Fibroblast of skin of back (primary cell): ENCODE results near the gene TPSB2.
"Not testable (repeated sequence)": the region's sequence is repeated elsewhere in the genome, so short reads cannot be mapped to it uniquely, and the experiment has no call there.

Experiments
- DNase-seq: peaks from one replicate; pipeline ENCODE4 v3.0.0-alpha.2; 2013

Gene TPSB2

DNA sequence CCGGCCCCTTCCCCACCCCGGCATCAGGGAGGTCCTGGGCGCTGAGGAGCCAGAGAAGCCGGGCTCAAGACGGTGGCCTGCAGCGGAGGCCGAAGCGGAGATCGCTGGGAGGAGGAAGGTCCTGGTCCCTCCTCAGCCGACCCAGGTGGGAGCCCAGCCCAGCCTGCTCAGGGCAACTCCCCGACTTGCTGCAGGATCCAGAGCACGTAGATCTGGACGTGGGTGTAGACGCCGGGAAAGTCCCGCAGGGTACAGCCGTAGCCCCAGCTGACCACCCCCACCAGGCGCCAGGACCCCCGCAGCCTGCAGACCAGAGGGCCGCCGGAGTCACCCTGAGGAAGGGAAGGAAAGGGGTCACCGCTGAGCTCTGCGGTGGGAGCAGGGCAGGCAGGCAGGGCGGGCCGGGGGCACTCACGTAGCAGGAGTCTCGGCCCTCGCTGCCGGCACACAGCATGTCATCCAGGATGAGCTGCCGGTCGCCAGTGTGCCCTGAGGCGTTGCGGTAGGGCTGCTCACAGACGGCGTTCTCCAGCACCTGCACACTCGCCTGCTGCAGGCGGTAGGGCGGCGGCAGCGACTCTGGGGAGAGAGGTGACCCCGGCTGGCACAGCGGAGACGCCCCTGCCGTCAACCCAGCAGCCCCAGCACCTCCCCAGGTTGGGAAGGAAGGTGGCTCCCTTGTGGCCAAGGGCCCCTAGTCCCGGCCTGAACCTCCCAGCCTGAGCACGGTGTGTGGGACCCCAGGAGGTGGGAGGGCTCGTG is 31.3 kb upstream of the TPSB2 start:
- DNase-seq = no peak

DNA sequence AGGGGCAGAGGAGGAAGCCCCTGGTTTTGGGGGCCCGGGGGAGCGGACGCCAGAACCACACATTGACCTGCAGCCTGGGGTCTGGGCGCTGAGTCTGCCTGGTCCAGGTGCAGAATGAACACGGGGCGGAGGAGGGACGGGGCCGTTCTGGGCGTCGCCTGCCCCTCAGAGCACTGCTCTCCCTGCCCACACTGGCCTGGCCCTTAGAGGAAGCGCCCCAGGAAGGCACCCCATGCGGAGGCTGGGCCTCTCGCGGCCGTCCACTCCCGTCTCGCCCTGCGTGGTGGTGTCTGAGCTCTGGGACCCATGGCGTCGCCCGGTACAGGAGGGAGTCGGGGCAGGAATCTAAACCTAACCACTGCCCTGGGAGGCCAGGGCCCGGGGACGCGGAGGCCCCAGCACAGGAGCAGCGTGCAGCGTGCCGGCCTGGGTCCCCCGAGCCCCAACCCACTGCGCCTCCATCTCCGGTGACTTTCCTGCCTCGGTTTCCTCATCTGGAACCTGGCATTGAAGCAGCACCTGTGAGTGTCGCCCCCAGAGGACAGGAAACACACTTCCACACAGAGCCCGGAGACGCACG is 30.2 kb upstream of the TPSB2 start:
- no peak for DNase-seq

DNA sequence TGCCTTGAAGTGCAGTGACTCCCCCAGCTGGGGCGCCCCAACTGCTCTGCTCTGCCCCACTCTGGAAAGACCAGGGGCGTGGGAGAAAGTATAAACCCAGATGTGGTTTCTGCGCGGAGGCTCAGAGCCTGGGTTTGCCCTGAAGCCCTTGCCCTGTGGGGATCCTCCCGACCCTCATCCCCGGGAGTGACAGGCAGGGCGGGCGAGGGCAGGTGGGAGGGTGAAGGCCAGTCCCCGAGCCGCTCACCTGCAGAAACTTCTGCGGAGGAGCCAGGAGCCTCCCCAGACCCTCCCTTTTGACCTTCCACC is 29.7 kb upstream of the TPSB2 start:
- DNase-seq = no peak

DNA sequence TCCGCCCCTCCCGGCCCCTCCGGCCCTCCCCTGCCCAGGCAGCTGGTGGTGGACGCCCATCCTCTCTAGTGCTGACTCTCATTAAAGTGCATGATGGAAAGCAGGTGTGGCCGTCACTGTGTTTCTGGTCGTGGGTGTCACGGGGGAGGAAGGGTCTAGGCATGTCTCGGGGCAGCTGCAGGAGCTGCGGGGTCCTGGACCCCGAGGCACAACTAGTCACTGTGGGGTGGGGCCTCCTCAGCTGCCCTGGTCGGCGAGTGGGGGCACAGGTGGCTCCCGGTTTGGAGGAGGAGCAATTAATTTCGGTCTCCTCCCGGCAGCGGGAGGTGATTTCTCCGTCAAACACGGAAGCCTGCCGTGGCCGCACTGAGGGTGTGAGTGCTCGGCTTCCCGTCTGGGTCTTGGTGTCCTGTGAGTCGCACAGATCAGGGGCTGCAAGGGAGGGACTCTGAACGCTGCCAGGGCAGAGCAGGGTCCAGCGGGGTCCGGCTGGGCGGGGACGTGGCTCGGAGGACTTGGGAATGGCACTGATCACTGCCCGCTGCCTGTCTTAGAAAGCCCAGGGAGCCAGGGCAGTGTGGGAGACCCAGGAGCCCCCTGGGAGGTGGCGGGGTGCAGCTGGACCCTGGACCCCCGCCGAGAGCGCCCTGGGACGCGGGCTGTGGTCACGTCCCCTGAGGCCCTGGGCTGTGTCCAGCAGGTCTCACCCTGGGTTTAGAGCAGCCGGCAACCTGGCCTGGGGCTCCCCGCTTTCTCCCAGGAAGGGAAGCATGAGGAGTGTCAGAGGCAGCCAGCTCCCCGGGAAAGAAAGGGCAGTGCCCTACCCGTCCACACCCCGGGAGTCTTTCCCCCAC is 29.1 kb upstream of the TPSB2 start:
- no peak for DNase-seq

DNA sequence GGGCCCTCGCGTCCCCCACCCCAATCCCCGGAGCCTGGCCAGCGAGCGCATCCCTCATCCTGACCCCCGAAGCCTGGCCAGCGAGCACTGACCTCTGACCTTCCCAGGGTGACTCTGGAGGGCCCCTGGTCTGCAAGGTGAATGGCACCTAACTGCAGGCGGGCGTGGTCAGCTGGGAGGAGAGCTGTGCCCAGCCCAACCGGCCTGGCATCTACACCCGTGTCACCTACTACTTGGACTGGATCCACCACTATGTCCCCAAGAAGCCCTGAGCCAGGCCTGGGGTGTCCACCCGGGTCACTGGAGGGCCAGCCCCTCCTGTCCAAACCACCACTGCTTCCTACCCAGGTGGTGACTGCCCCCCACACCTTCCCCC is 28.2 kb upstream of the TPSB2 start:
- DNase-seq = no peak

DNA sequence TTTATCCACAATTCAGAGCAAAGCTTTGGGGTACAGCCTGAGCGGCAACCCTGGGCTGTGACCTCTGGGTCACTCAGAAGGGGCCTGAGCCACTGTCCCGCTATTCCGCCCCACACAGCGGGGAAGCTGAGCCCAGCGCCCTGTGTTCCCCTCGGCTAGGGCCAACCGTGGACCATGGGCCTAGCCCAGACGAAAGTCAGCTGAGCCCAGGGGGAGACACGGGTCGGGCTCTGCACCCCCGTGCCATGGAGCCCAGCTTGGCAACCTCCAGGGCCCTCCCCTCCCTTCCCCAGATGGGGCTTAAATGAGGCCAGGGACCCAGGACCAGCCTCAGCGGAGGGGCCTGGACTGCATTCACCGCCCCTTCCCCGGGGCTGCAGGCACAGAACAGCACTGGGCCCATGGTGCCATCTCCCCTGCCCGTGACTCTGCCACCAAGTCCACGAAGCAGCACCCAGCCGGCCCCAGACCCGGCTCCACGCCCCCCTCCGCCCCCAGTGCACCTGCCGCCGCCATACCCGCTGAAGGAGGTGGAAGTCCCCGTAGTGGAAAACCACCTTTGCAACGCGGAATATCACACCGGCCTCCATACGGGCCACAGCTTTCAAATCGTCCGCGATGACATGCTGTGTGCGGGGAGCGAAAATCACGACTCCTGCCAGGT is 27.7 kb upstream of the TPSB2 start:
- DNase-seq = no peak

DNA sequence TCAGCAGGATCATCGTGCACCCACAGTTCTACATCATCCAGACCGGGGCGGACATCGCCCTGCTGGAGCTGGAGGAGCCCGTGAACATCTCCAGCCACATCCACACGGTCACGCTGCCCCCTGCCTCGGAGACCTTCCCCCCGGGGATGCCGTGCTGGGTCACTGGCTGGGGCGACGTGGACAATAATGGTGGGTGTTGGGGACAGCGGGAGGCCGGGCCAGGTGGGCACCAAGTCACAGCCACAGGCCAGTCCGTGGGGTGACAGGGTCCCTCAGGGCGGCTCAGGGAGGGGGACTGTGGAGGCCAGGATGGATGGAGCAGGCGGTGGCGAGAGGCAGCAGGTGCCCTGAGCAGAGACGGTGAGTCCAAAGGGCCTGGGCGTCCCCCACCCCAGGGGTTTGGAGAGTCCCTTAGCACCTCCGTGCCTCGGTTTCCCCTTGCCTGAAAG is 26.9 kb upstream of the TPSB2 start:
- DNase-seq = no peak

DNA sequence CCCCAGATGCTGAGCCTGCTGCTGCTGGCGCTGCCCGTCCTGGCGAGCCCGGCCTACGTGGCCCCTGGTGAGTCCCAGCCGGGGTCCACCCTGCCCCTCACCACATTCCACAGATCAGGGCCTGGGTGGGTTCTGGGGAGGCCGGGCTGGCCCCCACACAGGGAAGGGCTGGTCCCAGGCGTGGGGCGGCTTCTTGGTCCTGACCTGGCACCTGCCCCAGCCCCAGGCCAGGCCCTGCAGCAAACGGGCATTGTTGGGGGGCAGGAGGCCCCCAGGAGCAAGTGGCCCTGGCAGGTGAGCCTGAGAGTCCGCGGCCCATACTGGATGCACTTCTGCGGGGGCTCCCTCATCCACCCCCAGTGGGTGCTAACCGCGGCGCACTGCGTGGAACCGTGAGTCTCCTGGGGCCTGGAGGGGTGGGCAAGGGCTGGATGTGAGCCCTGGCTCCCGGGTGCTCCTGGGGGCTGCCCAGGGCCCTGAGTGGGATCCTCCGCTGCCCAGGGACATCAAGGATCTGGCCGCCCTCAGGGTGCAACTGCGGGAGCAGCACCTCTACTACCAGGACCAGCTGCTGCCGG is 26.4 kb upstream of the TPSB2 start:
- not testable (repeated sequence) for DNase-seq

DNA sequence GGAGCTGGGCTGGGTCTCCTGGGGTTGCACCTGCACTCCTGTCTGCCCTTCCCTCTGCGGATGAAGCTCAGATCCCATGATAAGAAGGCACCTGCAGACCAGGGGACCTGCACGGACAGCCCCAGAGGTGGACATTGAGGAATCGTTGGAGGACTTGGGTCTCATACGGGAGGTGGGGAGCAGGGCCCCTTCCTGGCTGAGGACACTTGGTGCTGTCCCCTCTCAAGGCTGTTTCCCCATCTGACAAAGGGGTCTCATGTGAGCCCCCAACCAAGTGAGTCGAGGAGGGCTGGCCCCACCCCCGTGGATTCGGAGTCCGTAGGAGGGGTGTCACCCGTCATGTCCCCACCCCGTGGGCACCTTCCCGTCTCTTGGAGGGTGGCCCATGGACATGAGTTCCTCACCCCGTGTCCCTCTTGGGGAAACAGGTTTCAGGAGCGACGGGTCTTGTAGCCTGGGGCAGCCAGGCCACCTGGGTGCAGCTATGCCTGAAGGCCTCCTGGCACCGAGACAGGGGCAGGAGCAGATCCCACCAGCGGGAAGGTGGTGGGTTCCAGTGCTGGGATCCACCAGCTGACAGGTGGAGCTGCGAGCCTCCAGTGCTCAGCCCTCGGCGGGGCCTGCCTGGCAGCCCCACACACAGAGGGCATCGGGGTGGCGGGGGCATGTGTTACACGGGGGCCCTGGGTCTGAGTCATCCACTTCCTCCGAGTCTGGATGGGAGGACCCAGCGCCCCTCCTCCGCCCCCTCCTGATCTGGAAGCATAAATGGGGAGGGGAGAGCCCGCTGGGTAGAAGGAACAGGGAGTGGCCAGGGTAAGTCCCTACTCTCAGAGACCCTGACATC is 25.5 kb upstream of the TPSB2 start, which contains the start of gene TPSD1:
Gene TPSD1, plus strand, starts transcription at position 794 of the 847 bp plus-strand sequence. CDS start 212 bp downstream, outside the sequence.
- DNase-seq = not testable (repeated sequence)

DNA sequence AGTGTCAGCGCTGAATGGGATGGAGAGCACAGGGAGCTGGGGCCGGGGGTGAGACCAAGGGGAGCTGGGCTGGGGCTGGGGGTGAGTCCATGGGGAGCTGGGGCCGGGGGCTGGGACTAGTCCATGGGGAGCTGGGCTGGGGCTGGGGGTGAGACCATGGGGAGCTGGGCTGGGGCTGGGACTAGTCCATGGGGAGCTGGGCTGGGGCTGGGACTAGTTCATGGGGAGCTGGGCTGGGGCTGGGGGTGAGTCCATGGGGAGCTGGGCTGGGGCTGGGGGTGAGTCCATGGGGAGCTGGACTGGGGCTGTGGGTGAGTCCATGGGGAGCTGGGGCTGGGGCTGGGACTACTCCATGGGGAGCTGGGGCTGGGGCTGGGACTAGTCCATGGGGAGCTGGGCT is 24.8 kb upstream of the TPSB2 start:
- not testable (repeated sequence) for DNase-seq

DNA sequence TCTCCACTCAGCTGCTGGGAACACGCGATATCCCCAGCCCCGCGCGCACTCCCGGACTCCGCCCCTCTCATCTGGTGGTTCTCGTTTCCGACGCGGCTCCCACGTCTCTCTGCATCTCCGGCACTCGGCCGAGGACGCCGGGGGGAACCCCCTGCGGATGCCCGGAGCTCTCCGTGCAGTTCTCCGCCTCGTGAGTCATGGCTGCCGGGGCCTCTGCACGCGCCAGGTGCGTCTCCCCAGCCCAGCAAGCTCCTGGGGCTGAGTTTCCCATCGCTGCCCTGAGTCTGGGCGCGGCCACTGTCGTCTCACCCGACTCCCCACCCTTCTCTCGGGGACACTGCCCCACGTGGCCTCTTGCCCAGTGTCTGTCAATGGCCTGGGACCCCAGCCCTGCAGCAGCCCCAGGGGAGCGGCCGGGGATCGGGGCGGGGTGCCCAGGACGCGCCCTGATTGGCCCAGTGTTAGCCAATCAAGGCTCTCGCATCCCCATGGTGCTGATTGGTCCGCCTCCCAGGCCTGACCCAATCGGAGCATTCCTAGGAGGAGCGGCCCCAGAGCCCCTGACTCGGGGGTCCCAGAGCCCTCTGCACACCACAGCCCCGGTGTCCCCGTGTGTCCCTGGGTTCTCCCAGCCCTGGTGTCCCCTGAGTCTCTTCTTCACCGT is 23.8 kb upstream of the TPSB2 start:
- not testable (repeated sequence) for DNase-seq

DNA sequence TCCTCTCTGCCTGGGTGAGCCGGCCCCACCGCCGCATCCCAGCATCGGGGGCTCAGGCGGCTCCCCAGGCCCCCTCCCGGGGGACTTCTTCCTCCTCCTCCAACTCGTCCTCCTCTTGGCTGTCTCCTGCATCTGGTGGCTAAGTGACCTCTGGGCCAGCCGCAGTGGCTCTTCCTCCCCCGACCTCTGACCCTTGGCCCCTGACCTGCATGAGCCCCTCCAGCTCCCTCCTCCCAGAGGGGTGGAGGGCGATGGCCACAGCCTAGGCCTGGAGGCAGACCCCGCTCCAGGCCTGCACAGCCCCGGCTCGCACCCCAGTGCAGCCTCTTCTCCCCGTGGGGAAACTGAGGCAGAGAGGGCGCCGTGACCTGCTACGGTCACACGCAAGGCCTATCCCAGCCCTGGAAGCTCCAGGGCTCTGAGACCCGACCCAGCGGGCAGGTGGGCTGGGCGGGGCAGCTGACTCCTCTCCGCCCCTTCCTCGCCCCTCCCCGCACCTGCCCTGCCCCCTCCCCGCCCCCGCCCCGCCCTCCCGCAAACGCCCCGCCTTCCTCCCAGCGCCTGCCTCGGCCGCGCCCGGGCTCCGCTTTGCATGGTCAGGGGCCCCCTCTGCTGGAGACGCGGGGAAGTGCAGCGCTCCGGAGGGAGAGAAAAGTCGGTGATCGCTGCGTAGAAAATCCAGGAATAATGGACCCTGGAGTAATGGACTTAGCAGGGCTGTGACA is 19.2 kb upstream of the TPSB2 start:
- DNase-seq = not testable (repeated sequence)

DNA sequence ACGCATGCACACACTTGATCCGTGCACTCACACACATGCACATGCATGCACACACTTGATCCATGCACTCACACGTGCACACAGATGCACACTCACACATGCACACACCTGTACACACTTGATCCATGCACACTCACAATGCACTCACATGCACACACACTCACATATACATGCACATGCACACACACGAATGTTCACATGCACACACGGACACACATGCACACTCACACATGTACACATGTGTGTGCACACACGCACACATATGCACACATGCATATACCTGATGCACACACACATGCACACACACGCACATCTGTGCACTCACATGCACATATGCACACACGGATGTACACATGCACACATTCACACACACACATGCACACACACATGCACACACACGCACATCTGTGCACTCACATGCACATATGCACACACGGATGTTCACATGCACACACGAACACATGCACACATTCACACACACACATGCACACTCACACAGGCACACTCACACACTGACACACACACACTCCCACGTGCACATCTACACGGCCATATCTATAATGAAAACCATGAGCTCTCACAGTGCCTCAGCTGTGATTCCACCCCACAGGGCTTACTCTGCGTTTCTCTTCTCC is 18.0 kb upstream of the TPSB2 start:
- DNase-seq = not testable (repeated sequence)

DNA sequence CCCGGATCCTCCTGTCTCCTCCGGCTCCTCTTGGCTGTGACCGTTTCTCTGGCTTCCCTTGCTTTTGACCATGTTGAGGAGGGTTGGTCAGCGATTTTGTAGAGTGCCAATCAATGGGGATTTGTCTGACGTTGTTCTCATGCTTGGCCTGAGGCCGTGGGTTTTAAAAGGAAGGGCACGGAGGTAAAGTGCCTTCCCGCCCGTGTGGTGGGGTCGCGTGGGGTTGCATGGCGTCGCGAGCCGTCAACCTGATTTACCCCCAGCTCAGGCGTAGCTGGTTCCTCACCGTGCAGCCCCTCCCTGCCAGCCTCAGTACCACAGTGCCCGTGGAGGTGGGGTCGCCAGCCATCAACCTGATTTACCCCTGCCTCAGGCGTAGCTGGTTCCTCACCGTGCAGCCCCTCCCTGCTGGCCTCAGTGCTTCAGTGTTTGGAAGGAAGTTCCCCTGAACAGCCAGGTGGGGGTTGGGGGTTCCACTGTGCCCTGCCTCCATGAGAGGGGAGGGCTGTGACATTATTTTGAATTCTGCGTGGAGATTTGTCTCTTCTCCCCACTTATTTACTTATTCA is 15.6 kb upstream of the TPSB2 start:
- DNase-seq = no peak

DNA sequence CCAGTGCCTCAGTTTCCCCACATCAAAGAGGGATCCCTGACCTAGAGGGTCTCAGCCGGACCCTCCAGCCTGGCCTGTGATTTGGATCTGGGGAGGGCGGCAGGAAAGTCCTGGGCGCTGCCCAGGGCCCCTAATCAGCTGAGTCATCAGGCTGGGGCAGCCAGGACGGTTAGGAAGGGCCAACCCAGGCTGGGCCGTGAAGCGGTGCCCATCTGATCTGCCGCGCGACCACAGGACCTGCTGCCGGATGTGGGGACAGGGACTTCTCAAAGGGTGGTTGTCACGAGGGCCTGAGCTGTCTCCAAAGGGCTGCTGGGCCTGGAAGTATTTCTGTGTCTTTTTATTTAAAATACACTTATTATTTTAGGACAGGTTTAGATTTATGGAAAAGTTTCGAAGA is 14.9 kb upstream of the TPSB2 start:
- DNase-seq = no peak

DNA sequence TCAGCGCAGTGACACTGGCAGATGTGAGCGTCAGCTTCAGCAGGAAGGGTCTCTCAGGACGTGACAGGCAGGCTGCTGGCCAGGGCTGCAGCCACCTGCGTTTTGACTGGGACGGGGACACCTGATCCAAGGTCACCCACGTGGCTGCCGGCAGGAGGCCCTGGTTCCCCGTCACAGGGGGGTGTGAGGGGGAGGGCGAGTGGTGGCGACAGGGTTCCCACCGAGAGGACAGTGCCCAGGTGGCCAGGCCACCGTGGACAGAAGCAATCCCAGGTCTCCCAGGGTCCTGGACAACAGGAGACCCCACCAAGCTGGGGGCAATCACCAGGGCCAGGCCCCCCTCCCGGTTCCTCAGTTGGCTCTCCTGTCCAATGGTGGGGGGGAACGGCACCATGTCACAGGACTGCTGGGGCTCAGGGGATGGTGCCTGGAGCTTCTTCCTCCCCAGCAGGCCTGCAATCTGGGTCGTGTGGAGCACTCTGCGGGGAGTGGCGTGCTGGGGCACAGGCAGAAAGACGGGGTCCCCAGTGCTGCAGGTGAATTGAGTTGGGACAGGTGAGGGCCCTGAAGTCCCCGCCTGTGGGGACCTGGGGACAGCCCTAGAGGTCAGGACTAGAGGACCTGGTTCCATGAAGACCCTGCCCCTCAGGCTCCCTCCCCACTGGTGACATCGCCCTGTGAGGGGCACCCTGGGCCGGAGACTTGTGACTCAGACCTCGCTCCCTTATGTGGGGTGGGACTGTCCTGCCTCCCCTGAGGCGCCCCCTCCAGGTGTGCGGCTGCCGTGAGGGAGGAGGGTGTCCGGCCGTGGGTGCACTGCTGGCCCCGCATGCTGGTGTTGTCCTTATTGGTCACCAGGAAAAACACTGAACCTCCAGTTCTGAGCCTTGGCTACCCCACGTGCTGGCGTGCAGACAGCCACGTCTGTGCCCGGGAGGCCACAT is 14.2 kb upstream of the TPSB2 start:
- not testable (repeated sequence) for DNase-seq

DNA sequence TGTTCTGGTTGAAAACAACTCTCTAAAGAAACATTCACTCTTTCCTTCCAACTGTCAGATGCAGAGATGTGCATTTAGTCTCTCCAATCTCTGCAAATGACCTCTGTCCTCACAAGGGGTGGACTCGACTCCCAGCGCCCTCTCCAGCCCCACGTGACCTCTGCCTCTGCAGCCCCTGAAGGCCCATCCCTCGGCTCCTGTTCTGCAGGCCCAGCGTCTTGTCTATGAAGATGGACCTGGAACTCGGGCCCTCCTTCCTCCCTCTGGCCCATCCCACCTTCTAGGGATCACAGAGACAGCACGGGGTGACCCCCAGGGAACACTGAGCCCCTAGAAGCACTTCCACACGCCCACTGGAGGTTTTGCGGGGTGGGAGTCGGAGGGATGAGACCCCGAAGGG is 13.4 kb upstream of the TPSB2 start:
- not testable (repeated sequence) for DNase-seq

DNA sequence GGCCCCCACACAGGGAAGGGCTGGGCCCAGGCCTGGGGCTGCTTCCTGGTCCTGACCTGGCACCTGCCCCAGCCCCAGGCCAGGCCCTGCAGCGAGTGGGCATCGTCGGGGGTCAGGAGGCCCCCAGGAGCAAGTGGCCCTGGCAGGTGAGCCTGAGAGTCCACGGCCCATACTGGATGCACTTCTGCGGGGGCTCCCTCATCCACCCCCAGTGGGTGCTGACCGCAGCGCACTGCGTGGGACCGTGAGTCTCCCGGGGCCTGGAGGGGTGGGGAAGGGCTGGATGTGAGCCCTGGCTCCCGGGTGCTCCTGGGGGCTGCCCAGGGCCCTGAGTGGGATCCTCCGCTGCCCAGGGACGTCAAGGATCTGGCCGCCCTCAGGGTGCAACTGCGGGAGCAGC is 11.1 kb upstream of the TPSB2 start:
- not testable (repeated sequence) for DNase-seq
